H1 (cell line): Measurements from ENCODE around the gene TAX1BP1. TPM values are rescaled to one million over a fixed set of nuclear protein-coding genes. Genes with fewer than 3 reads are reported as not detected.

Experiments
- MAFK ChIP-seq: IDR thresholded peaks from 2 replicates; pipeline ENCODE4 v1.6.1; 2012; ENCODE audit warnings: low read depth, mild to moderate bottlenecking, improper control_type of control experiment, low read length
- POLR2AphosphoS5 ChIP-seq: IDR thresholded peaks from 2 replicates; pipeline ENCODE4 v1.6.1; 2011; ENCODE audit warnings: low read depth, low read length
- polyA plus RNA-seq, 7 experiments: library from polyadenylated mRNA; depleted of rRNA in 3 of 7; stranded (reverse) in 5 of 7; unstranded in 2 of 7; fragments of >200 nt in 5 of 7; fragments of 200-250 nt in 2 of 7; gene quantifications; 1 replicate in 5 of 7; 2 replicates in 1 of 7; 4 replicates in 1 of 7; pipeline versions ENCODE4 v1.2.1 to v1.2.3, GENCODE V29; 2011 to 2013; ENCODE audit warnings: missing spikeins in 2 of 7, mixed read lengths in 2 of 7
- total RNA-seq: library from RNA; stranded (reverse); fragmentation: NEBNext Ultra II Directional; extraction: Animal tissue kit (Norgen Biotek cat#: 25700); gene quantifications from 2 replicates; pipeline ENCODE4 v1.2.1, GENCODE V29; 2021

TAX1BP1 gene
- total and polyA plus RNA-seq, 2 of the 8 experiments (the other 6 are each of a cell fraction or from before 2014, with no cell fraction given): 56.0 to 62.7 TPM

- TF ChIP-seq MAFK: no peak
- no peak for TF ChIP-seq POLR2AphosphoS5
Measured at GRCh38 chr7:27825891-27826290, 85.9 kb downstream of the TAX1BP1 start (continued).
